GM23338 (cell line): ENCODE data around the gene MOSMO. TPM values are rescaled to one million over a fixed set of nuclear protein-coding genes. Genes with fewer than 3 reads are reported as not detected.
A peak's percentile ranks its signal among the peaks of the same experiment; 100 is the strongest.

Experiments
- ATAC-seq: fragments of 200-7000 bp; cut with Tn5 transposase; 3 replicates; pipeline ENCODE4 v1.9.1; 2020
- DNase-seq: peaks from one replicate; pipeline ENCODE4 v3.0.0-alpha.2; 2015; ENCODE audit warnings: low spot score
- H2AFZ ChIP-seq: fragments of 200-600 bp; sonication (generic); 2 replicates; pipeline ENCODE4 v1.8.0; 2016; ENCODE audit warnings: antibody characterized with exemption, mild to moderate bottlenecking, moderate library complexity
- H3F3A ChIP-seq: fragments of 200-600 bp; sonication (generic); replicated peaks from 2 replicates; pipeline ENCODE4 v1.8.0; 2017; ENCODE audit warnings: antibody characterized with exemption, mixed run types, low read depth
- H3K27ac ChIP-seq: fragments of 200-600 bp; sonication (generic); 2 replicates; pipeline ENCODE4 v1.6.1; 2016; ENCODE audit warnings: low read depth
- H3K27me3 ChIP-seq: fragments of 200-600 bp; sonication (generic); 2 replicates; pipeline ENCODE4 v1.8.0; 2016; ENCODE audit warnings: mild to moderate bottlenecking, mixed run types, moderate library complexity; ENCODE audit not compliant: insufficient read depth
- H3K36me3 ChIP-seq: fragments of 200-600 bp; sonication (generic); 2 replicates; pipeline ENCODE4 v1.8.0; 2016; ENCODE audit warnings: mild to moderate bottlenecking; ENCODE audit not compliant: insufficient read depth
- H3K4me1 ChIP-seq: fragments of 200-600 bp; sonication (generic); 2 replicates; pipeline ENCODE4 v1.8.0; 2016; ENCODE audit warnings: mild to moderate bottlenecking, moderate library complexity; ENCODE audit not compliant: insufficient read depth
- H3K4me2 ChIP-seq: fragments of 200-600 bp; sonication (generic); 2 replicates; pipeline ENCODE4 v1.7.1; 2017; ENCODE audit warnings: mixed run types
- H3K4me3 ChIP-seq: fragments of 200-600 bp; sonication (generic); 2 replicates; pipeline ENCODE4 v1.6.1; 2016; ENCODE audit warnings: mixed run types
- H3K79me2 ChIP-seq: fragments of 200-600 bp; sonication (generic); replicated peaks from 2 replicates; pipeline ENCODE4 v1.8.0; 2017; ENCODE audit warnings: mild to moderate bottlenecking; ENCODE audit not compliant: insufficient read depth
- H3K9me2 ChIP-seq: fragments of 200-600 bp; sonication (generic); 2 replicates; pipeline ENCODE4 v1.8.0; 2017; ENCODE audit not compliant: insufficient read depth
- H4K20me1 ChIP-seq: fragments of 200-600 bp; sonication (generic); replicated peaks from 2 replicates; pipeline ENCODE4 v1.8.0; 2017; ENCODE audit warnings: mild to moderate bottlenecking; ENCODE audit not compliant: insufficient read depth
- H3K27ac Mint-ChIP-seq: 2 replicates; pipeline ENCODE4 v1.8.0; 2020; ENCODE audit warnings: inconsistent platforms, mild to moderate bottlenecking, moderate library complexity, mixed read lengths
- H3K27me3 Mint-ChIP-seq: 3 replicates; pipeline ENCODE4 v1.8.0; 2022; ENCODE audit warnings: low read depth, mild to moderate bottlenecking, moderate library complexity, mixed read lengths, inconsistent platforms; ENCODE audit not compliant: insufficient read depth, poor library complexity
- H3K36me3 Mint-ChIP-seq: 3 replicates; pipeline ENCODE4 v1.8.0; 2021; ENCODE audit warnings: low read depth, mild to moderate bottlenecking, inconsistent platforms, moderate library complexity, mixed read lengths
- H3K4me1 Mint-ChIP-seq: 3 replicates; pipeline ENCODE4 v1.8.0; 2020; ENCODE audit warnings: mild to moderate bottlenecking, inconsistent platforms, mixed read lengths
- H3K4me3 Mint-ChIP-seq: 3 replicates; pipeline ENCODE4 v1.8.0; 2021; ENCODE audit warnings: moderate library complexity, mild to moderate bottlenecking, inconsistent platforms, mixed read lengths
- H3K9me3 Mint-ChIP-seq: 3 replicates; pipeline ENCODE4 v1.8.0; 2020; ENCODE audit warnings: moderate library complexity, mild to moderate bottlenecking, inconsistent platforms, mixed read lengths
- CREB1 ChIP-seq: fragments of 250-450 bp; sonication (Bioruptor Pico); IDR thresholded peaks from 2 replicates; pipeline ENCODE4 v1.5.0; 2020; ENCODE audit warnings: low read depth, mild to moderate bottlenecking, moderate library complexity
- EZH2 ChIP-seq: fragments of 200-600 bp; sonication (generic); IDR thresholded peaks from one replicate; pipeline ENCODE4 v1.8.0; 2017; ENCODE audit warnings: antibody characterized with exemption, mild to moderate bottlenecking, low read depth; ENCODE audit not compliant: unreplicated experiment
- EZH2phosphoT487 ChIP-seq: fragments of 200-600 bp; sonication (generic); IDR thresholded peaks from one replicate; pipeline ENCODE4 v1.8.1; 2018; ENCODE audit warnings: antibody characterized with exemption; ENCODE audit not compliant: unreplicated experiment
- JUNB ChIP-seq: IDR thresholded peaks from one replicate; pipeline ENCODE4 v1.6.1; 2016; ENCODE audit warnings: antibody characterized with exemption; ENCODE audit not compliant: unreplicated experiment
- NANOG ChIP-seq: IDR thresholded peaks from 2 replicates; pipeline ENCODE4 v1.6.1; 2016; ENCODE audit warnings: antibody characterized with exemption, borderline replicate concordance
- POLR2AphosphoS5 ChIP-seq: IDR thresholded peaks from 2 replicates; pipeline ENCODE4 v1.6.1; 2016; ENCODE audit warnings: antibody characterized with exemption, low read depth
- STAT1 ChIP-seq: IDR thresholded peaks from one replicate; pipeline ENCODE4 v1.6.1; 2016; ENCODE audit warnings: antibody characterized with exemption; ENCODE audit not compliant: unreplicated experiment
- ZNF114 ChIP-seq: fragments of 250-450 bp; sonication (Bioruptor Pico); IDR thresholded peaks from 2 replicates; pipeline ENCODE4 v1.5.0; 2020; ENCODE audit warnings: mild to moderate bottlenecking, moderate library complexity
- ZNF331 ChIP-seq: fragments of 250-450 bp; sonication (Bioruptor Pico); IDR thresholded peaks from 2 replicates; pipeline ENCODE4 v1.5.0; 2020; ENCODE audit warnings: low read depth, mild to moderate bottlenecking, moderate library complexity
- polyA plus RNA-seq: library from polyadenylated mRNA; unstranded; fragments of >200 nt; fragmentation: Nextera tagmentation; extraction: Ambion mirVana; gene quantifications from 2 replicates; pipeline ENCODE4 v1.2.1, GENCODE V29; 2016
- total RNA-seq: library from RNA; depleted of rRNA; stranded (reverse); fragments of >200 nt; shearing (Covaris generic); gene quantifications from 2 replicates; pipeline ENCODE4 v1.2.3, GENCODE V29; 2014
- TF ChIP-seq, protein P1 (sequence below): fragments of 250-450 bp; sonication (Bioruptor Pico); IDR thresholded peaks from 2 replicates; pipeline ENCODE4 v1.5.0; 2020; ENCODE audit warnings: mild to moderate bottlenecking, moderate library complexity
- TF ChIP-seq, protein P2 (sequence below), 2 experiments: fragments of 200-600 bp in 1 of 2; sonication (generic) in 1 of 2; conservative IDR thresholded peaks; 2 replicates each; pipeline versions ENCODE4 v1.5.1 to v1.6.1; 2016 to 2017; ENCODE audit warnings: antibody characterized with exemption in 2 of 2, low read depth in 2 of 2, mild to moderate bottlenecking in 2 of 2, moderate library complexity in 1 of 2
- TF ChIP-seq, protein P3 (sequence below): IDR thresholded peaks from one replicate; pipeline ENCODE4 v1.6.1; 2018; ENCODE audit warnings: antibody characterized with exemption; ENCODE audit not compliant: unreplicated experiment
- TF ChIP-seq, protein P4 (sequence below): IDR thresholded peaks from 2 replicates; pipeline ENCODE4 v1.6.1; 2016; ENCODE audit warnings: antibody characterized with exemption

Gene MOSMO
- total and polyA plus RNA-seq, 2 experiments from 2014 or later: 8.7 to 19.2 TPM

DNA sequence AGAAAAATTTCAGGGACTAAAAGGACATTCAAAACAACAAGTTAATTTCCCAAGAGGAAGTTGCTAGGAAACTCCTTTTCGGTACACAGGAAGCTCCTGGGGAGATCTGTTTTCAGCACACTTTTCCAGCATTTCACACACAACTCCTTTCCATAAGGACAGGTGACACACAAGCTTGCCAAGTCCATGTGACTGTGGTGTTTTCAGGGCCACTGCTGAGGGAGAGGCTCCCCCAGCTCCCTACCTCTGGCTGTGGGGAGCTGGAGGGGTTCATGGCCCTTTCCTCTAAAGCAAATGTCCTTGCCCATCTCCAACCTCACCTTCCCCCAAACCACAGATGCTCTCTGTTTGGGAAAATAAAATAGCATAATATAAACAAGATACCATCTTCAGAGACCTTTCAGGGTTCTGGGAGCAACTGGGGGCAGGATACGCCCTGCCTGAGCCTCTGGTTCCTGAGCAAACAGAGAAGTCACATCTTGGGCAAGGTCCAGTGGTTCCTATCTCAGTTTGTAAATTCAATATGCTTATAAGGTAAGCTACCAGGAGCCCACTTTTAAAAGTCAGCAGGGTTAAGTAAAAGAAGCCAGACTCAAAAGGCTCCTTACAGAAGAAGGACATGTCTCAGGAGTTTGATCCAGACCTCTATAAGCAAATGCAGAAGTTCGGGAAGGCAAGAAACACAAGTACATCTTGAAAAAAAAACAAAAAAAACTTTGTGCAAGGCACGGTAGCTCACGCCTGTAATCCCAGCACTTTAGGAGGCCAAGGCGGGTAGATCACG lies 10.0 kb upstream of the MOSMO start:
- Histone ChIP-seq H3F3A (no peaks in the 10 kb centered on the region), H4K20me1 (no peaks in the 10 kb centered on the region), H3K9me2 (no peaks in the 10 kb centered on the region), H3K27ac (no peak overlapping the region), H3K4me2 (no peak overlapping the region), H3K4me3 (no peak overlapping the region), H3K27me3 (no peaks in the 10 kb centered on the region), H3K4me1 (no peaks in the 10 kb centered on the region), H2AFZ (peak overlapping the region; percentile 76; the same call in 1 of the 2 replicates), H3K79me2 (no peaks in the 10 kb centered on the region), H3K36me3 (no peaks in the 10 kb centered on the region)
- Mint-ChIP-seq H3K4me3 (no peak overlapping the region), H3K9me3 (no peaks in the 10 kb centered on the region), H3K27ac (no peak overlapping the region), H3K36me3 (no peaks in the 10 kb centered on the region), H3K4me1 (peaks cover 13% of the 10 kb centered on the region), H3K27me3 (peaks cover 3% of the 10 kb centered on the region)
- DNase-seq (no peak), ATAC-seq (no peak)
- TF ChIP-seq STAT1: no peak
- no peak for TF ChIP-seq ZNF331
- TF ChIP-seq POLR2AphosphoS5: no peak
- TF ChIP-seq, protein P1, sequence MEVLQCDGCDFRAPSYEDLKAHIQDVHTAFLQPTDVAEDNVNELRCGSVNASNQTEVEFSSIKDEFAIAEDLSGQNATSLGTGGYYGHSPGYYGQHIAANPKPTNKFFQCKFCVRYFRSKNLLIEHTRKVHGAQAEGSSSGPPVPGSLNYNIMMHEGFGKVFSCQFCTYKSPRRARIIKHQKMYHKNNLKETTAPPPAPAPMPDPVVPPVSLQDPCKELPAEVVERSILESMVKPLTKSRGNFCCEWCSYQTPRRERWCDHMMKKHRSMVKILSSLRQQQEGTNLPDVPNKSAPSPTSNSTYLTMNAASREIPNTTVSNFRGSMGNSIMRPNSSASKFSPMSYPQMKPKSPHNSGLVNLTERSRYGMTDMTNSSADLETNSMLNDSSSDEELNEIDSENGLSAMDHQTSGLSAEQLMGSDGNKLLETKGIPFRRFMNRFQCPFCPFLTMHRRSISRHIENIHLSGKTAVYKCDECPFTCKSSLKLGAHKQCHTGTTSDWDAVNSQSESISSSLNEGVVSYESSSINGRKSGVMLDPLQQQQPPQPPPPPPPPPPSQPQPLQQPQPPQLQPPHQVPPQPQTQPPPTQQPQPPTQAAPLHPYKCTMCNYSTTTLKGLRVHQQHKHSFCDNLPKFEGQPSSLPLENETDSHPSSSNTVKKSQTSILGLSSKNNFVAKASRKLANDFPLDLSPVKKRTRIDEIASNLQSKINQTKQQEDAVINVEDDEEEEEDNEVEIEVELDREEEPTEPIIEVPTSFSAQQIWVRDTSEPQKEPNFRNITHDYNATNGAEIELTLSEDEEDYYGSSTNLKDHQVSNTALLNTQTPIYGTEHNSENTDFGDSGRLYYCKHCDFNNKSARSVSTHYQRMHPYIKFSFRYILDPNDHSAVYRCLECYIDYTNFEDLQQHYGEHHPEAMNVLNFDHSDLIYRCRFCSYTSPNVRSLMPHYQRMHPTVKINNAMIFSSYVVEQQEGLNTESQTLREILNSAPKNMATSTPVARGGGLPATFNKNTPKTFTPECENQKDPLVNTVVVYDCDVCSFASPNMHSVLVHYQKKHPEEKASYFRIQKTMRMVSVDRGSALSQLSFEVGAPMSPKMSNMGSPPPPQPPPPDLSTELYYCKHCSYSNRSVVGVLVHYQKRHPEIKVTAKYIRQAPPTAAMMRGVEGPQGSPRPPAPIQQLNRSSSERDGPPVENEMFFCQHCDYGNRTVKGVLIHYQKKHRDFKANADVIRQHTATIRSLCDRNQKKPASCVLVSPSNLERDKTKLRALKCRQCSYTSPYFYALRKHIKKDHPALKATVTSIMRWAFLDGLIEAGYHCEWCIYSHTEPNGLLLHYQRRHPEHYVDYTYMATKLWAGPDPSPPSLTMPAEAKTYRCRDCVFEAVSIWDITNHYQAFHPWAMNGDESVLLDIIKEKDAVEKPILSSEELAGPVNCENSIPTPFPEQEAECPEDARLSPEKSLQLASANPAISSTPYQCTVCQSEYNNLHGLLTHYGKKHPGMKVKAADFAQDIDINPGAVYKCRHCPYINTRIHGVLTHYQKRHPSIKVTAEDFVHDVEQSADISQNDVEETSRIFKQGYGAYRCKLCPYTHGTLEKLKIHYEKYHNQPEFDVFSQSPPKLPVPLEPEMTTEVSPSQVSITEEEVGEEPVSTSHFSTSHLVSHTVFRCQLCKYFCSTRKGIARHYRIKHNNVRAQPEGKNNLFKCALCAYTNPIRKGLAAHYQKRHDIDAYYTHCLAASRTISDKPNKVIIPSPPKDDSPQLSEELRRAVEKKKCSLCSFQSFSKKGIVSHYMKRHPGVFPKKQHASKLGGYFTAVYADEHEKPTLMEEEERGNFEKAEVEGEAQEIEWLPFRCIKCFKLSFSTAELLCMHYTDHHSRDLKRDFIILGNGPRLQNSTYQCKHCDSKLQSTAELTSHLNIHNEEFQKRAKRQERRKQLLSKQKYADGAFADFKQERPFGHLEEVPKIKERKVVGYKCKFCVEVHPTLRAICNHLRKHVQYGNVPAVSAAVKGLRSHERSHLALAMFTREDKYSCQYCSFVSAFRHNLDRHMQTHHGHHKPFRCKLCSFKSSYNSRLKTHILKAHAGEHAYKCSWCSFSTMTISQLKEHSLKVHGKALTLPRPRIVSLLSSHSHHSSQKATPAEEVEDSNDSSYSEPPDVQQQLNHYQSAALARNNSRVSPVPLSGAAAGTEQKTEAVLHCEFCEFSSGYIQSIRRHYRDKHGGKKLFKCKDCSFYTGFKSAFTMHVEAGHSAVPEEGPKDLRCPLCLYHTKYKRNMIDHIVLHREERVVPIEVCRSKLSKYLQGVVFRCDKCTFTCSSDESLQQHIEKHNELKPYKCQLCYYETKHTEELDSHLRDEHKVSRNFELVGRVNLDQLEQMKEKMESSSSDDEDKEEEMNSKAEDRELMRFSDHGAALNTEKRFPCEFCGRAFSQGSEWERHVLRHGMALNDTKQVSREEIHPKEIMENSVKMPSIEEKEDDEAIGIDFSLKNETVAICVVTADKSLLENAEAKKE: no peak
- TF ChIP-seq JUNB: no peak
- no peak for TF ChIP-seq EZH2phosphoT487
- TF ChIP-seq EZH2: no peak
- TF ChIP-seq ZNF114 (CRISPR knock-in tag): no peak
- TF ChIP-seq, protein P2, sequence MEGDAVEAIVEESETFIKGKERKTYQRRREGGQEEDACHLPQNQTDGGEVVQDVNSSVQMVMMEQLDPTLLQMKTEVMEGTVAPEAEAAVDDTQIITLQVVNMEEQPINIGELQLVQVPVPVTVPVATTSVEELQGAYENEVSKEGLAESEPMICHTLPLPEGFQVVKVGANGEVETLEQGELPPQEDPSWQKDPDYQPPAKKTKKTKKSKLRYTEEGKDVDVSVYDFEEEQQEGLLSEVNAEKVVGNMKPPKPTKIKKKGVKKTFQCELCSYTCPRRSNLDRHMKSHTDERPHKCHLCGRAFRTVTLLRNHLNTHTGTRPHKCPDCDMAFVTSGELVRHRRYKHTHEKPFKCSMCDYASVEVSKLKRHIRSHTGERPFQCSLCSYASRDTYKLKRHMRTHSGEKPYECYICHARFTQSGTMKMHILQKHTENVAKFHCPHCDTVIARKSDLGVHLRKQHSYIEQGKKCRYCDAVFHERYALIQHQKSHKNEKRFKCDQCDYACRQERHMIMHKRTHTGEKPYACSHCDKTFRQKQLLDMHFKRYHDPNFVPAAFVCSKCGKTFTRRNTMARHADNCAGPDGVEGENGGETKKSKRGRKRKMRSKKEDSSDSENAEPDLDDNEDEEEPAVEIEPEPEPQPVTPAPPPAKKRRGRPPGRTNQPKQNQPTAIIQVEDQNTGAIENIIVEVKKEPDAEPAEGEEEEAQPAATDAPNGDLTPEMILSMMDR (conservative IDR thresholded peaks at IDR 0.05; ENCODE audit: low read depth in 2 of 2): no peak
- TF ChIP-seq CREB1: no peak
- TF ChIP-seq, protein P3, sequence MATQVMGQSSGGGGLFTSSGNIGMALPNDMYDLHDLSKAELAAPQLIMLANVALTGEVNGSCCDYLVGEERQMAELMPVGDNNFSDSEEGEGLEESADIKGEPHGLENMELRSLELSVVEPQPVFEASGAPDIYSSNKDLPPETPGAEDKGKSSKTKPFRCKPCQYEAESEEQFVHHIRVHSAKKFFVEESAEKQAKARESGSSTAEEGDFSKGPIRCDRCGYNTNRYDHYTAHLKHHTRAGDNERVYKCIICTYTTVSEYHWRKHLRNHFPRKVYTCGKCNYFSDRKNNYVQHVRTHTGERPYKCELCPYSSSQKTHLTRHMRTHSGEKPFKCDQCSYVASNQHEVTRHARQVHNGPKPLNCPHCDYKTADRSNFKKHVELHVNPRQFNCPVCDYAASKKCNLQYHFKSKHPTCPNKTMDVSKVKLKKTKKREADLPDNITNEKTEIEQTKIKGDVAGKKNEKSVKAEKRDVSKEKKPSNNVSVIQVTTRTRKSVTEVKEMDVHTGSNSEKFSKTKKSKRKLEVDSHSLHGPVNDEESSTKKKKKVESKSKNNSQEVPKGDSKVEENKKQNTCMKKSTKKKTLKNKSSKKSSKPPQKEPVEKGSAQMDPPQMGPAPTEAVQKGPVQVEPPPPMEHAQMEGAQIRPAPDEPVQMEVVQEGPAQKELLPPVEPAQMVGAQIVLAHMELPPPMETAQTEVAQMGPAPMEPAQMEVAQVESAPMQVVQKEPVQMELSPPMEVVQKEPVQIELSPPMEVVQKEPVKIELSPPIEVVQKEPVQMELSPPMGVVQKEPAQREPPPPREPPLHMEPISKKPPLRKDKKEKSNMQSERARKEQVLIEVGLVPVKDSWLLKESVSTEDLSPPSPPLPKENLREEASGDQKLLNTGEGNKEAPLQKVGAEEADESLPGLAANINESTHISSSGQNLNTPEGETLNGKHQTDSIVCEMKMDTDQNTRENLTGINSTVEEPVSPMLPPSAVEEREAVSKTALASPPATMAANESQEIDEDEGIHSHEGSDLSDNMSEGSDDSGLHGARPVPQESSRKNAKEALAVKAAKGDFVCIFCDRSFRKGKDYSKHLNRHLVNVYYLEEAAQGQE: no peak
- no peak for TF ChIP-seq NANOG
- TF ChIP-seq, protein P4, sequence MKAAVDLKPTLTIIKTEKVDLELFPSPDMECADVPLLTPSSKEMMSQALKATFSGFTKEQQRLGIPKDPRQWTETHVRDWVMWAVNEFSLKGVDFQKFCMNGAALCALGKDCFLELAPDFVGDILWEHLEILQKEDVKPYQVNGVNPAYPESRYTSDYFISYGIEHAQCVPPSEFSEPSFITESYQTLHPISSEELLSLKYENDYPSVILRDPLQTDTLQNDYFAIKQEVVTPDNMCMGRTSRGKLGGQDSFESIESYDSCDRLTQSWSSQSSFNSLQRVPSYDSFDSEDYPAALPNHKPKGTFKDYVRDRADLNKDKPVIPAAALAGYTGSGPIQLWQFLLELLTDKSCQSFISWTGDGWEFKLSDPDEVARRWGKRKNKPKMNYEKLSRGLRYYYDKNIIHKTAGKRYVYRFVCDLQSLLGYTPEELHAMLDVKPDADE: no peak
